GM21723 (cell line): ENCODE results near the gene MAP3K12.
A peak's percentile ranks its signal among the peaks of the same experiment; 100 is the strongest.
"Not testable (repeated sequence)": the region's sequence is repeated elsewhere in the genome, so short reads cannot be mapped to it uniquely, and the experiment has no call there.

ENCODE experiments used
- ATAC-seq: cut with Tn5 transposase; IDR thresholded peaks from one replicate; pipeline ENCODE4 v1.9.1; 2021; ENCODE audit warnings: mild to moderate bottlenecking, moderate library complexity; ENCODE audit not compliant: unreplicated experiment

The MAP3K12 gene

DNA sequence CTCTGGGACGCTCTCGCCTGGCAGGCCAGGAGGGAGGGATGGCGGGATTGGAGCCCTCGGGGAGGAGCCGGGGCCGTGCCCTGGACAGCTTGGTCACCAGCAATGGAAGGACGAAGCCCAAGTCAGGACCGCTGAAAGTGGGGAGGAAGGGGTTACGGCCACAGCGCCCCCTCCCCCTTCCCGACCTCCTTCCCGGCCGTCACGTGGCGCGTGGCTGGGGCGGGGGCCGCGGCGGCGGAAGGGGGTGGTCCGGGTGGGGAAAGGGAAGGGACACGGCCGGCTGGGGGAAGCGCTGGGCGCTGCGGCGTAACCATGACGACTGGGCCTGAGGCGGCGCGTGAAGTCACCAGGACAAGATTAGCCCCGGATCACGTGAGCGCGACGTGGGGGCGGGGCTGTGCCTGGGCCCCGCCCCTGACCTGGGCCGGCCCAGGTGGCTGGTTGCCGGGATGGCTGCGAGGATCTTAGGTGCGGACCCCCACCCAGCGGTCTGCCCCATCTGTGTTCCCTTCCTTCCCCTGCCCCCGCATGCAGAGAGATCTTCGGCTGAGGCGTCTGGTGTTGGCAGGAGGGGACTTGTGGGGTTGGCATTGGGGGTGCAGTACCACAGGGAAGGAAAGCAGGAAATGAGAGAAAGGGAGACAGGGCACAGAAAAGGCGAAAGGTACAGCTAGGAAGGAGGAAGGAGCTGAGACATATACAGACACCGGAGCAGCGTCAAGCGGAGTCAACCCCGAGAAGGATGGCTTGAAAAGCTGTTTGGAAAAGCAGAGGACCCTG is 6.2 kb downstream of the MAP3K12 start:
- peak; percentile 91 for ATAC-seq

GRCh38 chr12:53492188-53492587 is 7.1 kb downstream of the MAP3K12 start:
- ATAC-seq, result no peak

DNA sequence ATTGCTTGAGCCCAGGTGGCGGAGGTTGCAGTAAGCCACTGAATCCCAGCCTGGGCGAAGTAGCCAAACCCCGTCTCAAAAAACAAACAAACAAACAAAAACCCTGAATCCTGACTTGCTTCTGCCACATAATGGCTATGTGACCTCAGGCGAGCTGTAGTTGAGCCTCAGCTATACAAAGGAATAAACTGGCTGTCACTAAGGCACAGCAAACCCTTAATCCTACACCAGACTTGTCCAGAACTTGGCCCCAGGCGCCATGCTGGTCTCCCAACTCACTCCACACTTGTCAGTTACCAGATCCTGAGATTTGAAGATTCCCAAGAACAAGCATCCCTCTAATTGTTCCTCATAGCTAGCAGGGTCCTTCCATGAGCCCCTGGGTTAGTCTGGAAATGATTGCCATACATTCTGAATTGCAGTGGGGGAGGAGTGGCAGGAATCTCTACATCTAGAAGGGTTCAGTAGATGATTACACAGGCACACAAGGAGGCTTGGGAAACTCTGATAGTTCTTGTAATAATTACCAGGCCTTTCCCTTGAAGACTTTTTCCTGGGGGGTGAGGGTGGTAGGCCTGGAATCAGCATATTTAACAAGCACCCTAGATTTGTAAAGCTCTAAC is 9.9 kb downstream of the MAP3K12 start:
- ATAC-seq, result no peak

GRCh38 chr12:53486736-53487487 is 12.3 kb downstream of the MAP3K12 start:
- ATAC-seq, result no peak

DNA sequence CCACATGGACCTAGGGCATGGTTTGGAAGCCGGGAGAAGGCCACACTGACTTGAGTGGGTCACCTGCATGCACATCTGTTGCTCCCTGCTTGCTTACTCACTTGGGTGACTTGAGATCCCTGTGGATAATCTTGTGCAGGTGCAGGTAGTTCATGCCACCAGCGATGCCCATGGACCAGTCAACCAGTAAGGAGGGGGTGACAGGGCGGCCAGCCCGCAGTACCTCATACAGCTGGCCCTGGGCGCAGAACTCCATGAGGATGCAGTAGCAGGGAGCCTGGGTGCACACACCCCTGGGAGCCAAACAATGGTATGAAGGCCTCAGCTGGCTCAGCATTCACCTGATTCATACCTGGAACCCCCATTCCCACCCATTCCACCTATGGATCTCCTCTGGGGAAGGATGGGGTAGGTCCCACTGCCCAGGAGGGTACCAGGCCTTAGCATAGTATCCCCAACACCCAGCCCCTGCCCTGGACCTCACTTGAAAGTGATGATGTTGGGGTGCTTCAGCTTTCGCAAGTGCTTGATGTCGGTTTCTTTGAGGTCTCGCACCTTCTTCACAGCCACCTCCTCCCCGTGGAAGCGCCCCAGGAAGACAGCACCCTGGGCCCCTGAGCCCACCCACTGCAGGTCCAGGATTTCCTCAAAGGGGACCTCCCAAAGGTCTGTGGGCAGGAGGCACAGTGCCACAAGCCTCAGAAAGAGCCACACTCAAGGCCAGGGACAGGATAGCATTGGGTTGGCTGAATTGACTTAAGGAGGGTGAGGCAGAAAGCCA is 13.1 kb downstream of the MAP3K12 start:
- no peak for ATAC-seq

DNA sequence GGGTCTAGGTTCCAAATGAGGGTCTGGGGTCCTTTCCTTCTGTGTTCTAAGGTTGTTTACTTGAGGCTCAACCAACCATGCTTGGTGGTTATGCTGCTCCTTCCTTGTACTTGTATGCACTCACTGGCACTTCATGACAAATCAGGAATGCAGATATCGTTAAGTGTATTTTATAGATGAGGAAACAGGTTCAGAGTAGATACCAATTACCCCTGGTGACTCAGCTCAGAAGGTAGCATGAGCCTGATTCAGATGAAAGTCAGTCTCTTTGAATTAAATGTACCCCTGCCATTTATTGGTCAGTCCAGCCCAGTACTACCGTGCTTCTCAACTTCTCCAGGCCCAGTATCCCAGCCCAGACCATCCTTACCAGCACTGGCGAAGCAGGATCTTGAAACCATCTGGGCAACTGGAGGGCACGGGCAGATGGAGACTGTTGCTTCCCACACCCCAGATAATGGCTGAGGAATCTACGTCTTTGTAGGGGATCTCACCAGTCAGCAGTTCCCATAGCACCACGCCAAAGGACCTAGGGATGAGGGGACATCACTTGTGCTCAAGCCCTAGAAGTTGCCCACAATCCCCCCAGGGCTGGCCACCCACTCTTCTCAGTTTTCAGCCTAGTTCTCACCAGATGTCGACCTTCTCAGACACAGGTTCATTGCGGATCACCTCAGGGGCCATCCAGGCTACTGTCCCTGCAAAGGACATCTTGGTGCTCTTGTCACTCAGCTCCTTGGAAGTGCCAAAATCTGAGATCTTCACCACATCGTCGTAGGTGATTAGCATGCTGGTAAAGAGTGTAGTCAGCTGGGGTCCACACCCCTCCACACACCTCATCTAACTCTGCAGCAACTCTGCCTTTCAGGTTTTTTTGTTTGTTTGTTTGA is 14.3 kb downstream of the MAP3K12 start:
- no peak for ATAC-seq

- no peak for ATAC-seq
These were observed 15.3 kb downstream of the MAP3K12 start for GRCh38 chr12:53483979-53484377.

- no peak for ATAC-seq
These were observed 15.9 kb downstream of the MAP3K12 start for GRCh38 chr12:53483225-53483978.

DNA sequence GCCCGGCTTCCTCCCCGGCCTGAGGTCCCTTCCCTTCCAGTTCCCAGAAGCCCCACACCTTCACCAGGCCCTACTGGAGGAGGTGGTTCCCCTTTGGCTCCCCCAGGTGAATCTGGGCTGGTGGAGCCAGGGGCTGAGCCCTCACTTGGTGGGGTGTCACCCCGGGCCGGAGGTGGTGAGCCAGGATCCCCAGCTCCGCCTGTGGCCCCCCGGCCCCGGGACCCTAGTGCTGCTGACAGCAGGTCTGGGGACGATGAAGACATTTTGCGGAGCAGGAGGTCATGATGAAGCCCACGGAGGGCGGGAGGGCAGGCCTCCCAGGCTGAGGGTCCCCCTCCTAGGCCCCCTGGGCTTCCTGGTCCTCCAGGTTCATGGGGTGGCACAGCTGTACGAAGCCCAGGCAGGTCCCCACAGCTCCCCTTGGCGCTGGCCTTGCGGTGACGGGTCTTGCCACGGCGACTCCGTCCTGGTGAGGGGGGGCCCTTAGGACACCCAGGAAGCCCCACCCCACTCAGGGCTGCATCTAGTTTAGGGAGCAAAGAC is 16.6 kb downstream of the MAP3K12 start:
- ATAC-seq, result no peak

GRCh38 chr12:53481939-53482586 is 17.2 kb downstream of the MAP3K12 start:
- ATAC-seq, result no peak

DNA sequence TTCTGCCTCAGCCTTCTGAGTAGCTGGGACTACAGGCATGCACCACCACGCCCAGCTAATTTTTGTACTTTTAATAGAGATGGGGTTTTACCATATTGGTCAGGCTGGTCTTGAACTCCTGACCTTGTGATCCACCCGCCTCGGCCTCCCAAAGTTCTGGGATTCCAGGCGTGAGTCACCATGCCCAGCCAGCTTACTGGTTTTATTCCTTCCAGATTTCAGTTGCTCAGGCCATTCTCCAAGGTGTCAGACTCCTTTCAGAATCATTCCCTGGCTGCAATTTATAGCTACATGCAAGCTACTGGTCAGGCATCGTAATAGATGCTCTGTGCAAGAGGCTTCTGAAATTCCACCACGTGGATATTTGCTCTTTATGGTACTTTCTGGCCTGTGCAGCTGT is 17.8 kb downstream of the MAP3K12 start:
- ATAC-seq, result not testable (repeated sequence)

- ATAC-seq, result no peak
These were observed 18.5 kb downstream of the MAP3K12 start for GRCh38 chr12:53480491-53481442.

DNA sequence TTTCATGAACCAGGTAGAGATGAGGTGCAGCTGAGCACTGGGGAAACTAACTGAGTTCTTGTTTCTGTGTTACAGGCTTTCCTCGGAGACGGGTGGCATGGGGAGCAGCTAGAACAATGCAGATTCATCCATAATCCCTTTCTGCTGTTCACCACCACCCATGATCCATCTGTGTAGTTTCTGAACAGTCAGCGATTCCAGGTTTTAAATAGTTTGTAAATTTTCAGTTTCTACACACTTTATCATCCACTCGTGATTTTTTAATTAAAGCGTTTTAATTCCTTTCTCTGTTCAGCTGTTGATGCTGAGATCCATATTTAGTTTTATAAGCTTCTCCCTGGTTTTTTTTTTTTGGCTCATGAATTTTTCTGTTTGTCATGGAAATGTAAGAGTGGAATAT is 19.9 kb downstream of the MAP3K12 start:
- no peak for ATAC-seq

DNA sequence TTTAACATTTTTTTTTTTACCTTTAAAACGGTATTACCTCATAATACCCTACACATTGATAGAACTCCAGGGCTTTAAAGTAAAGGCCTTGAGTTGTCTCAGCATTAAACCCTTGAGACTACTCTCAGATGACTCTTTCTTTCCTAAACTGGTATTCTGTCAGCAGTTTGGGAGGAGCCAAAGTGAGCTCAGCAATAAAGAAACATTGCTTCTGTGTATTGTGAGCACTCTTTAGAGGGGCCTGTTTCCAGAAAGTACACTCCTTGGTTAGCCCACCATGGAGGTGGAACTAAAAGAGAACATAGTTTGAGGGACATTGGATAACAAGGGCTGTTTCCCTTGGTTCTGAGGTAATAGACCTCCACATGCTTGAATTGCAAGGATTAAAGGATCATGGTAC is 20.4 kb downstream of the MAP3K12 start:
- no peak for ATAC-seq

DNA sequence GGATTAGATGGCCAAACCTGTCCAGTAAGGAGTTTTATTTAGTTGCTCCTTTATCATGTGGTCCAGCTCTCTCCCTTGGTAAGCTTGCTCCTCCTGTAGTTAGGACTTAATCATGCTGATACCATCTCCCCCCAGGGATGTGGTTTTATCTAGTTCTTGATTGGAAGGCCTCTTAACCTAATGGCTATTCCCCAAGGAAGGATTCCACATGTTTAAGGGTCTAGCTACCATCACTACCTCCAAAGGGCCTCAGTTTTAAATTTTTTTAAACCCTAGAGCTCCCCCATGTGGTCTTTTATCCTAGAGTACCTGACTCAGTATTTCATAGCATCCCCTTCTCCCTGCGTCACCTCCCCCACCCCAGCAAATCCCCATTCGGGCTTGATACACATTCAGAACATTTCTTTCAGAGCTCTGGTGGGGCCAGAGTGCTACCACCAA is 22.5 kb downstream of the MAP3K12 start:
- ATAC-seq, result no peak

DNA sequence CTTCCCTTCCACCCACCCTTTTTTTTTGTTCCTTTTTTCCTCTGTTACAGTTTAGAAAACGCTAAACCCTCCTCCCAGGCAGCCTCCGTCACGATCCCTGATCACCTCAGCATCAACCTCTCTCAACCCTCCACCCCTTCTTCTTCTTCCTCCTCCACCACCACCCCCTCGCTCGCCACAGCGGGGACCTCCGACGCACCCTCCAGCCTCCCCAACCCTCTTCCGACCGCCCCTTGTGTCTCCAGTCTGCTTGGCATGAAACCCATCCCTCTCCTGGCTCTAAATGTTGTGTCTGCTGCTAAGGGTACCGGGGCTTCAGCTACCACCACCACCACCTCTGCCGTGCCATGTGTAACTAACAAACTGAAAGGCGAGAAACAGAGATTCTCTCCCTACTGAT is 24.4 kb downstream of the MAP3K12 start:
- no peak for ATAC-seq

GRCh38 chr12:53474077-53474476 is 25.2 kb downstream of the MAP3K12 start:
- ATAC-seq, result no peak
